ENCODE data around the gene FKBP8.

GRCh38 chr19:18495204-18495911, 48.0 kb downstream of the FKBP8 start:
- no peak for TF ChIP-seq CTCF (IDR thresholded peaks at IDR 0.05; ENCODE audit: low read depth, low read length, missing input control)
- no peak for TF ChIP-seq JUND (IDR thresholded peaks at IDR 0.05)
- no peak for TF ChIP-seq GABPA (IDR thresholded peaks at IDR 0.05 in 1 of 2, conservative IDR thresholded peaks at IDR 0.05 in 1 of 2)
- no peak for TF ChIP-seq YY1 (IDR thresholded peaks at IDR 0.05)
- no peak for TF ChIP-seq ZBTB33 (IDR thresholded peaks at IDR 0.05)
- TF ChIP-seq HNF4A (conservative IDR thresholded peaks at IDR 0.05) = no peak
- no peak for TF ChIP-seq NR2F2 (IDR thresholded peaks at IDR 0.05)
- TF ChIP-seq RAD21 (IDR thresholded peaks at IDR 0.05) = no peak
- no peak for TF ChIP-seq MAX (IDR thresholded peaks at IDR 0.05)
- TF ChIP-seq REST (IDR thresholded peaks at IDR 0.05) = no peak
- TF ChIP-seq EGR1 (IDR thresholded peaks at IDR 0.05; ENCODE audit: low read depth in 2 of 2) = no peak
